HepG2 (cell line): Measurements from ENCODE around the gene NHLRC3. TPM values are rescaled to one million over a fixed set of nuclear protein-coding genes. Genes with fewer than 3 reads are reported as not detected.

Source experiments
- BCL6 ChIP-seq: IDR thresholded peaks from 2 replicates; pipeline ENCODE4 v1.6.1; 2016; ENCODE audit warnings: missing genetic modification reagents, missing compliant biosample characterization
- BHLHE40 ChIP-seq: IDR thresholded peaks from 2 replicates; pipeline ENCODE4 v1.6.1; 2011; ENCODE audit warnings: low read length, improper control_type of control experiment
- GABPA ChIP-seq, 2 experiments: IDR thresholded peaks; 2 replicates each; pipeline ENCODE4 v1.6.1; 2011 to 2016; ENCODE audit warnings: low read depth in 2 of 2, low read length in 1 of 2, missing biosample characterization in 1 of 2, missing genetic modification characterization in 1 of 2
- HDAC2 ChIP-seq: sonication (generic); formaldehyde crosslinking; IDR thresholded peaks from 2 replicates; pipeline ENCODE4 v1.4.0; 2020; ENCODE audit warnings: missing genetic modification reagents
- RORA ChIP-seq: sonication (generic); formaldehyde crosslinking; IDR thresholded peaks from 2 replicates; pipeline ENCODE4 v1.5.0; 2020; ENCODE audit warnings: mild to moderate bottlenecking, missing genetic modification reagents, moderate library complexity
- STAG1 ChIP-seq: sonication (generic); formaldehyde crosslinking; IDR thresholded peaks from 2 replicates; pipeline ENCODE4 v1.4.0; 2020; ENCODE audit warnings: missing genetic modification reagents
- TAF15 ChIP-seq: fragments of 200-400 bp; formaldehyde crosslinking; IDR thresholded peaks from one replicate; pipeline ENCODE4 v1.6.1; 2018; ENCODE audit warnings: mild to moderate bottlenecking, low read depth, low read length; ENCODE audit not compliant: poor library complexity, severe bottlenecking
- USF2 ChIP-seq, 2 experiments: sonication (generic) in 1 of 2; formaldehyde crosslinking in 1 of 2; IDR thresholded peaks; 2 replicates each; pipeline versions ENCODE4 v1.5.1 to v1.6.1; 2011 to 2020; ENCODE audit warnings: borderline replicate concordance in 1 of 2, low read depth in 1 of 2, low read length in 1 of 2, mild to moderate bottlenecking in 1 of 2, missing genetic modification reagents in 1 of 2, moderate library complexity in 1 of 2
- ZNF124 ChIP-seq: sonication (generic); formaldehyde crosslinking; IDR thresholded peaks from 2 replicates; pipeline ENCODE4 v1.4.0; 2020; ENCODE audit warnings: missing genetic modification reagents
- ZNF329 ChIP-seq: sonication (generic); formaldehyde crosslinking; IDR thresholded peaks from 2 replicates; pipeline ENCODE4 v1.9.0; 2021; ENCODE audit warnings: low read depth, mild to moderate bottlenecking, missing genetic modification reagents
- ZNF710 ChIP-seq: sonication (generic); formaldehyde crosslinking; IDR thresholded peaks from 2 replicates; pipeline ENCODE4 v1.5.0; 2020; ENCODE audit warnings: mild to moderate bottlenecking, missing genetic modification reagents, borderline replicate concordance
- ZNF75D ChIP-seq: sonication (generic); formaldehyde crosslinking; IDR thresholded peaks from 2 replicates; pipeline ENCODE4 v1.8.1; 2023; ENCODE audit warnings: missing genetic modification reagents, mild to moderate bottlenecking, borderline replicate concordance
- polyA plus RNA-seq, 8 experiments: library from polyadenylated mRNA; depleted of rRNA in 3 of 8; stranded (reverse) in 7 of 8; unstranded in 1 of 8; fragments of >200 nt; fragmentation: Illumina TruSeq in 4 of 8; extraction: Trizol in 4 of 8; gene quantifications; 2 replicates each; pipeline versions ENCODE4 v1.2.1 to v1.2.3, GENCODE V29; 2011 to 2016; ENCODE audit warnings: low read depth in 4 of 8, missing spikeins in 1 of 8, mixed read lengths in 1 of 8; ENCODE audit not compliant: insufficient read depth in 1 of 8
- total RNA-seq, 5 experiments: library from RNA; depleted of rRNA; stranded (reverse); fragments of >200 nt; fragmentation: Illumina TruSeq; extraction: Trizol; gene quantifications; 2 replicates each; pipeline ENCODE4 v1.2.3, GENCODE V29; 2016; ENCODE audit warnings: low read depth in 1 of 5
- TF ChIP-seq, protein P1 (sequence below): fragments of 450-650 bp; IDR thresholded peaks from 2 replicates; pipeline ENCODE4 v1.6.1; 2017; ENCODE audit warnings: mild to moderate bottlenecking
- TF ChIP-seq, protein P2 (sequence below): sonication (generic); formaldehyde crosslinking; IDR thresholded peaks from 2 replicates; pipeline ENCODE4 v1.5.0; 2020; ENCODE audit warnings: missing genetic modification reagents, mild to moderate bottlenecking, borderline replicate concordance
- TF ChIP-seq, protein P3 (sequence below): sonication (generic); formaldehyde crosslinking; IDR thresholded peaks from 2 replicates; pipeline ENCODE4 v1.4.0; 2020; ENCODE audit warnings: missing genetic modification reagents, borderline replicate concordance

The NHLRC3 gene
- total and polyA plus RNA-seq, 2 of the 13 experiments (the other 11 are each of a cell fraction or from before 2014, with no cell fraction given), result 19.9 to 29.8 TPM

DNA sequence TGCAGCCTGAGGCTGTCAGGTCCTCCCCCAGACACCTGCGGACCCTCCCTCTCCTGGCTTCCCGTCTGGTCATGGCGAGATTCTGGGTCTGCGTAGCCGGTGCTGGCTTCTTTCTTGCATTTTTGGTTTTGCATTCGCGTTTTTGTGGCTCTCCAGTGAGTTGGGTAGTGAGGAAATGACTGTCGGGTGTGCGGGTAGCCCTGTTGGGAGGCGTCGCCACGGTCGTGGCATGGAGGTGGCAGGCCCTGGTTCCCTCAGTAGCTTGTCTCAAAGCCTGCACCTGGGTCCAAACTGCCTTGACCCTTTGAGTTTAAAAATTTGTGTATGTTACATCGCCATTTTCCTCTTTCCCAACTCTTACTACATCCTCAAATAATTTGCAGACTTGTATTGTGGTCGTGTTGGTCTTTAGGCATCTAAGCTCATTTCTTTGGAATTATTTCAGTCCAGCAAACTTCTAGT is 344 bp downstream of the NHLRC3 start (continued):
- TF ChIP-seq TAF15, result no peak
- TF ChIP-seq ZNF75D (CRISPR knock-in tag), result no peak
- TF ChIP-seq USF2 (IDR thresholded peaks at IDR 0.05; ENCODE audit: low read depth, low read length), result no peak
- no peak; the same call in 1 of the 2 replicates for TF ChIP-seq USF2 (CRISPR knock-in tag; IDR thresholded peaks at IDR 0.05; ENCODE audit: borderline replicate concordance)
- TF ChIP-seq, protein P1, sequence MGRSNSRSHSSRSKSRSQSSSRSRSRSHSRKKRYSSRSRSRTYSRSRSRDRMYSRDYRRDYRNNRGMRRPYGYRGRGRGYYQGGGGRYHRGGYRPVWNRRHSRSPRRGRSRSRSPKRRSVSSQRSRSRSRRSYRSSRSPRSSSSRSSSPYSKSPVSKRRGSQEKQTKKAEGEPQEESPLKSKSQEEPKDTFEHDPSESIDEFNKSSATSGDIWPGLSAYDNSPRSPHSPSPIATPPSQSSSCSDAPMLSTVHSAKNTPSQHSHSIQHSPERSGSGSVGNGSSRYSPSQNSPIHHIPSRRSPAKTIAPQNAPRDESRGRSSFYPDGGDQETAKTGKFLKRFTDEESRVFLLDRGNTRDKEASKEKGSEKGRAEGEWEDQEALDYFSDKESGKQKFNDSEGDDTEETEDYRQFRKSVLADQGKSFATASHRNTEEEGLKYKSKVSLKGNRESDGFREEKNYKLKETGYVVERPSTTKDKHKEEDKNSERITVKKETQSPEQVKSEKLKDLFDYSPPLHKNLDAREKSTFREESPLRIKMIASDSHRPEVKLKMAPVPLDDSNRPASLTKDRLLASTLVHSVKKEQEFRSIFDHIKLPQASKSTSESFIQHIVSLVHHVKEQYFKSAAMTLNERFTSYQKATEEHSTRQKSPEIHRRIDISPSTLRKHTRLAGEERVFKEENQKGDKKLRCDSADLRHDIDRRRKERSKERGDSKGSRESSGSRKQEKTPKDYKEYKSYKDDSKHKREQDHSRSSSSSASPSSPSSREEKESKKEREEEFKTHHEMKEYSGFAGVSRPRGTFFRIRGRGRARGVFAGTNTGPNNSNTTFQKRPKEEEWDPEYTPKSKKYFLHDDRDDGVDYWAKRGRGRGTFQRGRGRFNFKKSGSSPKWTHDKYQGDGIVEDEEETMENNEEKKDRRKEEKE, result no peak
- TF ChIP-seq BCL6, result no peak
- 0 out of 2 replicates have a peak, but pooled peaks have one; percentile 3 for TF ChIP-seq ZNF124 (CRISPR knock-in tag)
- TF ChIP-seq RORA, result no peak
- TF ChIP-seq ZNF329 (CRISPR knock-in tag), result 0 out of 2 replicates have a peak, but pooled peaks have one; percentile 39
- no peak for TF ChIP-seq GABPA (IDR thresholded peaks at IDR 0.05; ENCODE audit: low read depth, low read length)
- no peak for TF ChIP-seq GABPA (CRISPR knock-in tag; IDR thresholded peaks at IDR 0.05; ENCODE audit: low read depth)
- TF ChIP-seq BHLHE40, result no peak
- TF ChIP-seq, protein P2, sequence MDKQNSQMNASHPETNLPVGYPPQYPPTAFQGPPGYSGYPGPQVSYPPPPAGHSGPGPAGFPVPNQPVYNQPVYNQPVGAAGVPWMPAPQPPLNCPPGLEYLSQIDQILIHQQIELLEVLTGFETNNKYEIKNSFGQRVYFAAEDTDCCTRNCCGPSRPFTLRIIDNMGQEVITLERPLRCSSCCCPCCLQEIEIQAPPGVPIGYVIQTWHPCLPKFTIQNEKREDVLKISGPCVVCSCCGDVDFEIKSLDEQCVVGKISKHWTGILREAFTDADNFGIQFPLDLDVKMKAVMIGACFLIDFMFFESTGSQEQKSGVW (CRISPR knock-in tag), result no peak
- no peak for TF ChIP-seq HDAC2 (CRISPR knock-in tag)
- no peak for TF ChIP-seq ZNF710 (CRISPR knock-in tag)
- no peak for TF ChIP-seq STAG1 (CRISPR knock-in tag)
- TF ChIP-seq, protein P3, sequence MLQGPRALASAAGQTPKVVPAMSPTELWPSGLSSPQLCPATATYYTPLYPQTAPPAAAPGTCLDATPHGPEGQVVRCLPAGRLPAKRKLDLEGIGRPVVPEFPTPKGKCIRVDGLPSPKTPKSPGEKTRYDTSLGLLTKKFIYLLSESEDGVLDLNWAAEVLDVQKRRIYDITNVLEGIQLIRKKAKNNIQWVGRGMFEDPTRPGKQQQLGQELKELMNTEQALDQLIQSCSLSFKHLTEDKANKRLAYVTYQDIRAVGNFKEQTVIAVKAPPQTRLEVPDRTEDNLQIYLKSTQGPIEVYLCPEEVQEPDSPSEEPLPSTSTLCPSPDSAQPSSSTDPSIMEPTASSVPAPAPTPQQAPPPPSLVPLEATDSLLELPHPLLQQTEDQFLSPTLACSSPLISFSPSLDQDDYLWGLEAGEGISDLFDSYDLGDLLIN, result no peak
